GM18858 (cell line): ENCODE measurements around the gene SPAG17.
A peak's percentile ranks its signal among the peaks of the same experiment; 100 is the strongest.
"Not testable (repeated sequence)": the region's sequence is repeated elsewhere in the genome, so short reads cannot be mapped to it uniquely, and the experiment has no call there.

Source experiments
- ATAC-seq: cut with Tn5 transposase; IDR thresholded peaks from one replicate; pipeline ENCODE4 v1.9.1; 2021; ENCODE audit not compliant: unreplicated experiment

SPAG17 gene

DNA sequence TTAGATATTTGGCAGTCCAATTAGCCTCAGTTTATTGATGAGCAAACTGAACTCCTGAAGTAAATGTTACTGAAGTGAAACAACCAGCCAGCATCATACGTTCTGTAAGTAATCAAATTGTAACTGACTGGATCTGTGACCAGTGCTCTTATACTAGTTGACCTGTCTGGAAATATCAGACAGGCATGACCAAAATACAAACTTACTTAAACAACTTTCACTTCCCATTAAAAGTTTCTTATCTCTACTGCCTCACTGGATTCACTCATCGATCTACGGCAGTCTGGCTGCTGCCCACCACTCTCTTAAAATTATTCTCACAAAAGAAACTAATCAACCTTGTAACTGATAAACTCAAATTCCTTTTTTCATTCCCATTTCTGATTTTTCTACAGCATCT is 199.1 kb downstream of the SPAG17 start:
- ATAC-seq, result peak; percentile 80

- ATAC-seq, result no peak
These were observed 199.8 kb downstream of the SPAG17 start for GRCh38 chr1:117985239-117985638.

GRCh38 chr1:117981455-117982192 is 203.4 kb downstream of the SPAG17 start:
- ATAC-seq, result no peak

DNA sequence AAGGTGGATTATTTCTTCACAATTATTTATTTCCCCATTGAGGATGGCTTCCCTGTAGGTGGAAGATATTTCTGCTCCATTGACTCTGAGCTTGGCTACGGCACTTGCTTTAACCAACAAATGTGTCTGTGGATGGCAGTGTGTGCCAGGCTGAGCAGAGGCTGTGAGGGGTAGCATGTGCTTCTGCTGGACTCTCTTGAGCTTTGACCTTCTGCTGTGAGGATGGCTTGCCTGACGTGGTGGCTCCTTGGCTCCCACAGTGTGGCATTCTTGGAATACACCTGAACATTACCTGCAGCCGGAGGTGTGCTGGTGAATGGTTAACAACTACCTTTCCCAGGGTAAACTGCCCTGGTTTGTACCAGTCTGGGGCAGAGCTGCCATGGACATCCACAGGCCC is 208.6 kb downstream of the SPAG17 start:
- no peak for ATAC-seq

DNA sequence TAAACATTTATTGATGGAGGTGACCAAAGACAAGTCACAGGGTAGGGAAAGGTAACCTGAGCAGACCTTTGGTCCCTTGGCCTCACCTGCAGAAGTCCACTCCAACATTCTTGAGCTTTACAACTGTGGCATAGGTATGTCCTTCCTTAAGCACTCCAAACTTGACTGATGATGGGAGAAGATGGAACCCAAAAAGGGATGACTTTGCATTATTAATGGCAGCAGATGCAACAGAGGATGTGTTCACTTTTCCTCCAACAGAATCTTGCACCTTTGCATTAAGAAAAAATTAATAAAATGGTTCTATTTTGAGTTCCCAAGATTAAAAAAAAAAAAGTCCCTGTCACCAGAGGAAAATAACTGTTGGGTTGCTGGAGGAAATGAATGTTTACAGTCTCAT is 213.3 kb downstream of the SPAG17 start:
- no peak for ATAC-seq

DNA sequence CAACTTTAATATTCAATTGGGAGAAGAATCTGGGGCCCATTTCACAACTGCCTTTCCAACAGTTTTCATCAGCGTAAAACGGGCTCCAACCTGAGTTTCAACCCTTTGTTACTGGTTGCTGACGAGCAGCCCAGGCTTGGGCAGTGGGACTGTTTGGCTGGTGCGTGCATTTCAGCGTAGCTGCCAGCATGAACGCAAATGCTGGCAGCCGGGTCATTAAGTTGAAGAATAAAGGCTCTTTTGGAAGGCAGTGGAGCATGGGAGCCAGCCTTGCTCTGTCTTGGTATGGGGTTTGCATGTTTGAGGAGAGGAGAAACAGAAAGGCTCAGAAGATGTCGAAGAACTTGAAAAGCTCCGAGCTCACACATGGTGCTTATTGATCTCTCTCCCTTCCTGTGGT is 214.8 kb downstream of the SPAG17 start:
- no peak for ATAC-seq

DNA sequence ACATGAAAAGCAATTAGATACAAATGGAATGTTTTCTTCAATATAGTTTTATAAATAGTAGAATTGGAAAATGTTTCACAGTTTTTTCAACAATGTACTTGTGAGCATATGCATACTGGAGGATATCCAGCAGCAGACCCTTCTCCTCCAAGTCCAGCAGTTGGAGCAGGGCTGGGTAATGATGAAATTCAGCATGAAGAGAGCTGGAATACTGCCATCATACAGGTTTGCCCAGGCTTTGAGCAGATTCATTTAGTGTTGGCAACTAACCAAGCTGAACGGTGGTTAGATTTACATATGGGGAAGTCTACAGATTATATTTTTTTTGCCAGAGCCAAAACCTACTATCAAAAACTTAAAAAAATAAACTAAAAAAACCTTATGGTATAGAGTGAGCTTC is 217.1 kb downstream of the SPAG17 start:
- no peak for ATAC-seq

GRCh38 chr1:117967477-117967876 is 217.6 kb downstream of the SPAG17 start:
- ATAC-seq, result no peak

GRCh38 chr1:117964290-117965038 is 220.6 kb downstream of the SPAG17 start:
- no peak for ATAC-seq

DNA sequence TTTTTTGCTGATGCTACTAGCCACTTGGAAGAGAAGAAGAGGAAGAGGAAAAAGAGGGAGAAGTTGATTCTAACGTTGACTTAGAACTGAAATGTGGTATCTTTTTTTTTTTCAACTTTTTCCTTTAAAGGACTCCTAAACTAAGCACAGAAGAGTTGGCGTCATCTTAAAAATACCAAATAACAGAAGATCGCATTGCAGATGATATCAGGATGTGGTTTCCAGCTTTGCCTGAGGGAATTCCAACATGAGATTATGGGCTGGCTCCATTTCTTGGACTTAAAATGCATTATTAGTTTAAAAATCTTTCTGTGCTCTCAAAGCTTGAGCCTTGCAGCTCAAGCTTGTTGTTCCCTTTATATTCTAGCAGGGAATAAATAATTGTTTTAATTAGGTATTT is 225.7 kb downstream of the SPAG17 start:
- ATAC-seq, result no peak

DNA sequence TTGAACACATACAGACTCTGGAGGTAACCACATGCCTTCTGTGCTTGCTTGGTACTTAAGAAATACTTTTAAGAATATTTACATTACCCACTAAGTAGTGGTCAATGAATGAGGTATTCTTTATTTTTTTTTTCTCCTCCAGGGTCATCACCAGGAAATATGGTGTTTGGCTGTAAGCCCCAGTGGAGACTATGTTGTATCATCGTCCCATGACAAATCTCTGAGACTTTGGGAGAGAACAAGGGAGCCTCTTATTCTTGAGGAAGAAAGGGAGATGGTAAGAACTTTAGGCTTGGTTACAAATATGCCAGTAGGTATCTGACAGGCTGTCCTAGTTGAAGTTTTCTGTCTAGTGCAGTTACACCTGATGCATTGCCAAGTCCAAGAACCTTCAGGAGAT is 232.6 kb downstream of the SPAG17 start:
- ATAC-seq, result no peak

DNA sequence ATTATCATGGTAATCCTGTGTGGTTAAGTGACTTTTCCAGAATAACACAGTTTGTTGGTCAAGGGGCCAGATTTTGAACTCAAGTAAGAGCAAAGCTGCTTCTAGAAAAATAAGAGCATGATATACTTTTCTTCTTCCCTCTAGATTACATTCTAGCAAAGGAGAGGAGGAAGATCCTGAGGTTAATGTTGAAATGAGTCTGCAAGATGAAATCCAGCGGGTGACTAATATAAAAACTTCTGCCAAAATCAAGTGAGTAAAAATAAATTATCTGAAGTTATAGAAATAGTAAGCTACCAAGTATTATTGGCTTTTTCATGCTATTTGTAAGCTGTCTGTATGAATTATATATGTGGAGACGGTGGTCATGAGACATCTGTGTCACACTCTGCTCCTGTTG is 242.7 kb downstream of the SPAG17 start:
- ATAC-seq, result no peak

- no peak for ATAC-seq
These were observed 251.3 kb downstream of the SPAG17 start for GRCh38 chr1:117933769-117934168.

GRCh38 chr1:117932576-117932975 is 252.5 kb downstream of the SPAG17 start:
- no peak for ATAC-seq

DNA sequence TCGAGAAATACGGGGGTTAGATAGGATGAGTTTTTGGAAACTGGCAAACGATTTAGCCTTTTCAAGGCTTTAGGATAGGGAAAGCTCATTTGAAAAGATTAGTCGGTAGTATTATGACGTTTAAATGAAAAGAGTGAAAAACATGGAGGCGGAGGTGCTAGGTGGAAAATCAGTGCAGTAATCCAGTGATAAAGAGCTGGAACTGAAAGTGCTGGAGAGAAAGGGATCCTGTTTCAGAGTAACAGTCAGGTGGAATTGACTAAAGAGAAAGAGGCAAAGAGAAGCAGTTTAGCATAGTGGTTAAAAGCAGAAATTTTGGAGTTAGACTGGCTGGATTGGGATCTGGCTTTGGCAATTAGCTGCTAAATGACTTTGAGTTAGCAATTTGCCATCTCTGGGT is 254.5 kb downstream of the SPAG17 start:
- ATAC-seq, result no peak

DNA sequence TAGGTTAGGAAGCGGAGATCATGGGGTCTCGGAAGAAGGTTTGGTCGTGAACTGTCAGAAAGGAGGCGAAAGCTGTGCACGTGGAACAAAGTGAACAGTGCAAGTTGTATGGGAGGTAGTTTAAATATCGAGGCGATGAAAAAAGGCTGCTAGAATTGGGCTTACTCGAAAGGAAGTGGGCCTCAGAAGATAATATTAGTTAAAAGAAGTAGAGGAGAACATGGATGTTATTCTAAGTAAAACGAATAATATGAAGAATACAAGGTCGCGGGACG is 254.9 kb downstream of the SPAG17 start:
- ATAC-seq, result no peak

DNA sequence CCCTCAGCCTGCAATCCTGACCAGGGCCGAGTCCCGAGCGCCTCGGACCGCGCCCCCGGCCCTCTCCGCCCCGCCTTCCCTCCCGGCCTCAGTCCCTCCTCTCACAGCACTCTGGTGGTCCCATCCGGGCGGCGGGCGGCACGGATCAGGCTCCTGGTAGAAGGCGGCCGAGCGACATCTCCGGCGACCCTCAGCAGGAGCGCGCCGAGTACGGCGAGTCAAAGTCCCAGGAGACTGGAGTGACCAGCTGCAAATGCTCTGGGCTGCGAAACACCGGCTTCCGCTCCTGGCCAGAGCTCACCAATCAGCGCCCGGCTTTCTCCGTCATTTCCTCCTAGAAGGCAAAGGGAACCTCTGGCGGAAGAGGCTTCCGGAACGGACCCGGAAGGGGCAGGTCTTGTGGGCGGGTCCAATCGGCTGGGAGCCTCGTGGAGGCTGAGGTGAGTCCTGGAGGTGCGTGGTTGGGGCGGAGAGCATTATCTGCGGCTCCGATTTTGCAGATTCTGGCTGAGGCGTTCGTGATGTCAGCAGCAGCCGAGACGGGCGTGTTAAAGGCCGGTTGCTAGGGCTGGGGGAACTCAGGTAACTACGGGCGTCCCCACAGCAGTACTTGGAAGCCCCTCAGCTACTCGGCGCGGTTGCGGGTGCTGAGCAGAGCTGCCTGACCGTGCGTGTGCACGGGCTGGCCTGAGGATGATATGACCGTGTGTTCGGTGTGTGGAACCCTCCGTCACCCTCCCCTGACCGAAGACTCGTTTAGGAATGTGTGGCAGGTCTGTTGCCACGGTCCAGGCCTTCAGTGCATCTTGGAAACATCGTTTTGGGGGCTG is 255.5 kb downstream of the SPAG17 start, which contains the start of the genes GDAP2 and WDR3:
GDAP2 (minus strand) TSS at position 279 of the 830 bp plus-strand sequence. CDS start 9,264 bp downstream, outside the sequence.
WDR3 (plus strand) TSS at position 397 of the 830 bp plus-strand sequence. CDS start 3,581 bp downstream, outside the sequence.
- ATAC-seq, result peak; percentile 92

GRCh38 chr1:117928881-117929342 is 256.1 kb downstream of the SPAG17 start:
- peak; percentile 23 for ATAC-seq

DNA sequence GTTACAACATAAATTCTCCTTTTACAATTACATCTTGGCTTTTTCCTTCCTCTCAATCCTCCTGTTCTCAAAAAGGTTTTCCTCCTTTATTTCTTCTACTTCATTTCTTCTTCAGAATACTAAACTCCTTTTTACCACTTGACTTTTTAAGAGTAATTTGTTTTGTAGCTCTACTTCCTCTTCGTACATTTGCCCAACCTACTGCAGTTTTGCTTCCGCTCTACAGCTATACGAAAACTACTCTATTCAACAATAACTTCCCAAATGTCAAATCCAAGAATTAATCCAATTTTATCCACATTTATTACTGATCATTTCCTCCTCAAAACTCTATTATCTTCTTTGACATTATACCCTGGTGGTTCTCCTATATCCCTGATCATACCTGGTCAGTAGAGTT is 259.0 kb downstream of the SPAG17 start:
- ATAC-seq, result no peak

DNA sequence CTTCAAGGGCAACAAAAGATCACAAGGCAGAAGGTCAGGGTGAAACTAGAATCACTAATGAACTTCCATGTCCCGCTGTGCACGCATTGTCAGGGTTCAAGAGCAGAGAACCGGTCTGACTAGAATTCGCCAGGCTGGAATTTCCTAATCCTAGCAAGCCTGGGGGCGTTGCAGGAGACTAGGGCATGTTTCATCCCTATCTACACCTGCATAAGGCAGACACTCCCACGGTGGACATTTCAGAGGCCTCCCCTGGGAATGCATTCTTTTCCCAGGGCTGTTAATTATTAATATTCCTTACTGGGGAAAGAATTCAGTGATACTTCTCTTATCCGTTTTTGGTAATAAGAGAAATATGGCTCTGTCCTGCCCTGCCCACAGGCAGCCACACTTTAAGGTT is 262.3 kb downstream of the SPAG17 start:
- ATAC-seq, result not testable (repeated sequence)

GRCh38 chr1:117921991-117922390 is 263.0 kb downstream of the SPAG17 start:
- ATAC-seq, result no peak

- no peak for ATAC-seq
These were observed 265.7 kb downstream of the SPAG17 start for GRCh38 chr1:117919376-117919775.
